Activated T-cell treated with anti-CD3 and anti-CD28 coated beads, Interleukin-2, amount 50 U/mL, for 24 hours (primary cell): ENCODE results near the gene SMAD1.
"Not testable (repeated sequence)": the region's sequence is repeated elsewhere in the genome, so short reads cannot be mapped to it uniquely, and the experiment has no call there.

Source experiments
- DNase-seq: peaks from one replicate; pipeline ENCODE4 v3.0.0-alpha.2; 2020
- H3K27ac Mint-ChIP-seq: 2 replicates; pipeline ENCODE4 v1.8.0; 2020; ENCODE audit warnings: mild to moderate bottlenecking, mixed read lengths
- H3K27me3 Mint-ChIP-seq: 2 replicates; pipeline ENCODE4 v1.8.0; 2020; ENCODE audit warnings: mixed read lengths
- H3K36me3 Mint-ChIP-seq: 2 replicates; pipeline ENCODE4 v1.8.0; 2020; ENCODE audit warnings: low read depth, mixed read lengths
- H3K4me1 Mint-ChIP-seq: 2 replicates; pipeline ENCODE4 v1.8.0; 2020; ENCODE audit warnings: low read depth, mixed read lengths
- H3K4me3 Mint-ChIP-seq: 2 replicates; pipeline ENCODE4 v1.8.0; 2020; ENCODE audit warnings: mild to moderate bottlenecking, moderate library complexity, mixed read lengths
- H3K9me3 Mint-ChIP-seq: 2 replicates; pipeline ENCODE4 v1.8.0; 2020; ENCODE audit warnings: mixed read lengths

The SMAD1 gene

DNA sequence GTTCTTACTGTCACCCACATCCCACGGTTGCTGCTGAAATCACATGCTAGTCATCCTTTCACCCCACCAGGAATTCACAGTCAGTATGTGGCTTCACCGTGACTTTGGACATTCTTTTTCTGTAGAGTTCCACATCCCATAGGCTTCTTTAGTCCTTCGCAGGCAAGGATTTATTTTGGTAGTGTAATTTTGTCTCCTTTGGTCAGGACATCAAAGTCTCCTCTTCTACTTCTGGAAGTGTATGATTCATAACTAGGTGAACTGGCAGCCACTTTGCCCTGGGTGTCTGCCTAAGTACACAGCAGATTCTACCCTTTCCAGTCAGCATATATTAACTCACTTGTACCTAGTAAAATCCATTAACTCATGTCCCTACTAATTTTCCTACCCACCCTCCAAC lies 99.3 kb downstream of the SMAD1 start:
- H3K4me1 Mint-ChIP-seq = no peaks in the 10 kb centered on the region

DNA sequence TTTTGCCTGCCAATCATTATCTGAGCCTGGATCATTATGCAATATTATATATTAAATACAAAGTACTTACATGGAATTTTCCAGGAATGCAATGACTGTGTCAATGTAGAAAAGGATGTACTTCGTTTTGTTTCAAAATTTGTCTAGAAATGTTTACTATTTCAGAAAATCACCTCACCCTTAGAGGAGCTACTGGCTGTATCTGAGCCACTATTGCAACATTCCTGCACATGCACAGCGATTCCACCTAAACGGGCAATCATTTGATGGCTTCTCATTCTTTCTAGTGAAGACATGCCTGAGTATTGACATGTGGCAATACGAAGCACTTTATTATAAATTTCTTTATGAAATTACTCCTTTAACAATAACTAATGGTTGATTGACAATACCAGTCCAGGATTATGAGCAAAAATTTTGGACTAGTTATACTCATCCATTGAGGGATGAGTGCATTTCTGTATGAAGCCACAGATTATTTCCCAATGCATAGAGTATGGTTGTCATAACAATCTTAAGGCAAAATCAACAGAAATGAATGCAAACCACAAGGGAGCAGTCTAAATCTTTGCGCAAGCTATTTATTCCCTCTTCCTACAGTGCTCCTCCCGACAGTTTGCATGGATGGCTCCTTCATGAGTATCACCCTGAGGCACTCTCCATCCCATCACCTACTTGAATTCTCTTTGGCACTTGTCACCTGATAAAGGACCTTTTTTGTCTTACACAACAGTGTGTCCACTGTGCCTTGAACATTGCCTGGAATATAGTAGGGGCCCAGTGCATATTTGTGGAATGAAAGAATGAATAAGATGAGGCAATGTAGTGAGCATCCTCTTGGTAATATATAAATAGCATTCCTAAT lies 101.8 kb downstream of the SMAD1 start:
- Mint-ChIP-seq H3K4me3 (no peak overlapping the region), H3K36me3 (no peaks in the 10 kb centered on the region), H3K4me1 (no peaks in the 10 kb centered on the region)

More for the DNA sequence above, 99.3 kb downstream of the SMAD1 start:
- peaks cover 10% of the 10 kb centered on the region for H3K27me3 Mint-ChIP-seq
- no peak for DNase-seq
- H3K36me3 Mint-ChIP-seq = no peaks in the 10 kb centered on the region
- H3K4me3 Mint-ChIP-seq = no peak overlapping the region
- no peak overlapping the region for H3K27ac Mint-ChIP-seq
- peaks cover 2% of the 10 kb centered on the region for H3K9me3 Mint-ChIP-seq

DNA sequence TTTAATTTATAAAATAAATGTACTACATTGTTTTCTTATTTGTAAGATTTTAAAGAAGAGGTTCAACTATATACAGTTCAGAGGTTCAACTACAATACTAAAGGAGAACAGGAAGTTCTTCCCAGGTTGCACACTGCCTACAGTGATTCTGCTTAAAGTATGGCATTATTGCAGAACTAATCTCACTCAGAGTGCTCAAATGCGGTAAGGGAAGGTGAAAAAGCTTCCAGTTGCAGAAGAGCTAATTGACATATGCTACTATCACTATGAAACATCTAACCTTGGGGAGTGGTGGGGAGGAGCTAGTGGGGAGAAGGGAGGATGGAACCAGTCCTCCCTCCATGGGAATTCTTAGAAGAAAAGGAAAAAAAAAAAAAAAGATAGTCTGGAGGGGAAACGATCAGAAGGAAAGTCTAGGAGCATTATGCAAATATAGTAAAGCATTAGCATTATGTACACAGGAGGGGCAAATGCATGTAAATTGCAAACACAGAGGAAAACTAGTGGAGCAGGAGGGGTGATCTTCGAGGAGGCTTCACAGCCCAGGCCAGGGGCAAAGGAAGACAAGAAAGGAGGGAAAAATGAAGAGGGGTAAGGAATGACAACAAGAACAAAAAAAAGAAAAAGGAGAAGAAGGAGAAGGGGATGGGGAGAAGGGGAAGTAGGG lies 105.6 kb downstream of the SMAD1 start:
- Mint-ChIP-seq H3K27ac (no peak overlapping the region), H3K27me3 (peaks cover 22% of the 10 kb centered on the region), H3K9me3 (peaks cover 4% of the 10 kb centered on the region)

More for the DNA sequence above, 101.8 kb downstream of the SMAD1 start:
- Mint-ChIP-seq H3K9me3 (peaks cover 2% of the 10 kb centered on the region), H3K27me3 (peaks cover 8% of the 10 kb centered on the region), H3K27ac (no peak overlapping the region)
- DNase-seq = no peak

GRCh38 chr4:145589381-145589780 lies 107.7 kb downstream of the SMAD1 start:
- H3K36me3 Mint-ChIP-seq, H3K27ac Mint-ChIP-seq, H3K4me3 Mint-ChIP-seq, H3K9me3 Mint-ChIP-seq, DNase-seq, H3K4me1 Mint-ChIP-seq: not testable (repeated sequence)
- peaks cover 40% of the 10 kb centered on the region for H3K27me3 Mint-ChIP-seq

More for the DNA sequence above, 105.6 kb downstream of the SMAD1 start:
- Mint-ChIP-seq H3K4me1 (no peaks in the 10 kb centered on the region), H3K4me3 (no peak overlapping the region), H3K36me3 (no peaks in the 10 kb centered on the region)
- DNase-seq = no peak

GRCh38 chr4:145589916-145590702 lies 108.5 kb downstream of the SMAD1 start:
- Mint-ChIP-seq H3K36me3 (no peaks in the 10 kb centered on the region), H3K4me1 (no peaks in the 10 kb centered on the region), H3K27me3 (peaks cover 47% of the 10 kb centered on the region), H3K27ac (no peak overlapping the region), H3K9me3 (peaks cover 4% of the 10 kb centered on the region), H3K4me3 (no peak overlapping the region)
- no peak for DNase-seq

- H3K36me3 Mint-ChIP-seq = no peaks in the 10 kb centered on the region
- no peak overlapping the region for H3K27ac Mint-ChIP-seq
- H3K4me1 Mint-ChIP-seq = no peaks in the 10 kb centered on the region
Observed at GRCh38 chr4:145602129-145602760, 120.6 kb downstream of the SMAD1 start.

DNA sequence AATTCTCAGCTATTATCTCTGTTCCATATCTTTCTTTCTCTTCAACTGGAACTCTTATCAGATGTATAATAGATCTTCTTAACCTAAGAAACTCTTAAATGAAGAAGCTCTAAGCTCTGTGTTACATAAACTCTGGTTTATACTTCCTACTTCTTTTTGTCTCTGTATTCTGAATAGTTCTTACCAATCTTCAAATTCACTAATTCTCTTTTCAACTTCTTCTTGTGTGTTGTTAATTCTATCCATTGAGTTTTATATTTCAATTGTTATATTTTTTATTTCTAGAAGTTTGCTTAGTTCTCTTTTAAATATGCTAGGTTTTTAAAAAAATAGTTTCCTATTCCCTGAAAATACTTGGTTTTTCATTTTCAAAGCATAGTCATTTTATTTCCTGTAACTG lies 124.3 kb downstream of the SMAD1 start:
- Mint-ChIP-seq H3K36me3 (no peaks in the 10 kb centered on the region), H3K9me3 (peaks cover 2% of the 10 kb centered on the region), H3K27ac (no peak overlapping the region), H3K4me3 (no peak overlapping the region), H3K4me1 (no peaks in the 10 kb centered on the region), H3K27me3 (peaks cover 9% of the 10 kb centered on the region)
- no peak for DNase-seq

More at GRCh38 chr4:145602129-145602760, 120.6 kb downstream of the SMAD1 start:
- peaks cover 3% of the 10 kb centered on the region for H3K9me3 Mint-ChIP-seq
- H3K27me3 Mint-ChIP-seq = peaks cover 36% of the 10 kb centered on the region
- no peak for DNase-seq
- H3K4me3 Mint-ChIP-seq = no peak overlapping the region
